ENCODE results near the gene DSCAML1.
A peak's percentile ranks its signal among the peaks of the same experiment; 100 is the strongest.

Gene DSCAML1

GRCh38 chr11:117444711-117445658 is 352.0 kb downstream of the DSCAML1 start:
- no peak for DNase-seq (ENCODE audit: low read depth in 3 of 3)

DNA sequence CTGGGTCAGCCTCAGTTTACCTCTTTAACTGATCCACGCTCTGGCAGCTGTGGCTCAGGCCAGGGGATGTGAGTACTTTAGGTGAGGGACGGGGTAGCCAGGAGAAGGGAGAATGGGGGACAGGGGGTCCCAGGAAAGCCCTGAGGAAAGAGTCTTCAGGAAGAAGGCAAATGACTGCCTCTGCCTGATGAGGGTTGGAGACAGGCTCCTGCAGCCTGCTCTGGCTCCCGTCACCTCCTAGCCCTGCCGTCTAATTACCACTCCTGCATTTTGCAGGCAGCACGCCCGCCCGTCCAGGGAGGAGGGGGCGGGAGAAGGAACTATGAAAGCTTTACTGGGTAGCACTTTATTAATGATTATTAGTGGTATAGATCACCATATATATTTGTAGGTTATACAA is 352.8 kb downstream of the DSCAML1 start:
- no peak for DNase-seq (ENCODE audit: low read depth in 3 of 3)

DNA sequence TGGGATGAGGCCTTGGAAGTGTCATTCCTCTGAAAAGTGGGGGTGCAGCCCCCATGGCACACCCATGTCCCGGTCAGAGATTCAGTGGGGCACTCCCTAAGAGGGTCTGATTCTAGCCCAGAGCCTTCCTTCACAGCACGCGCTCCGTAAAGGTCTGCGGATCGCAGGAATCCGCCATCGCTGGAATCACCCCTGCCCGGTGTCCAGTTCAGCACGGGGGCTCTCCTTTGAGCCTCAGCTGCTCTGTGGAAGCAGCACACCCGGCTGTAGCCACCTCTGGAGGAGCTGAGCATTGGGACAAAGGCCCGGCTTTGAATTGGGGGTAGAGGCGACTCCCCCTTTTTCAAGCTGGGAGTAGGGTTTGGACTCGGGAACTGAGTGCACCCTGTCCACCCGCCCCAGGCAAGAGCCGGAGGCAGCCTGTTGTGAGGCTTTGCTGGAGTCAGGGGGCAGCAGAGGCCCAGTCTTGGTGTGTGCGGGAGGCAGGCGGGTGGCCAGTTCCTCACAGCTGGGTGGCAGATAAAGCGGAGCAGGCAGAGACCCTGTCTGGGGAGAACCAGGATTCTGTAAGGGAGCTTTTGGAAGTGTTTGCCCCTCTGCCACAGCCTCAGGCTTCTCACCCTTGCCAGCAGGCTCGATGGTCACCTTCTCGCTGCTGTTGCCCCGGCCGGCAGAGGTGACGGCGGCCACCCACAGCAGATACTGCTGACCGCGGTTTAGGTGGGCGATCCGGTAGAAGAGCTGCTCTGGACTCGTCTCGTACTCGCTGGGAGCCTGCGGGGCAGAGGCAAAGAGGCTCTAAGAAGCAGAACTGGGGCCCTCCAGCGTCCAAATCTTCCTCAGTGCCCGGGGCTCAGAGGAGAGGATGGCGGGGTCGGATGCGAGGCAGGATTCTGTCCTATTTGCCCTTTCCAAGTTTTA is 353.5 kb downstream of the DSCAML1 start:
- DNase-seq (ENCODE audit: low read depth in 3 of 3): no peak

GRCh38 chr11:117442869-117443239 is 354.2 kb downstream of the DSCAML1 start:
- DNase-seq (ENCODE audit: low read depth in 3 of 3): no peak

- DNase-seq (ENCODE audit: low read depth in 3 of 3): no peak
These were observed 354.8 kb downstream of the DSCAML1 start for GRCh38 chr11:117442049-117442868.

- no peak for DNase-seq (ENCODE audit: low read depth in 3 of 3)
These were observed 355.7 kb downstream of the DSCAML1 start for GRCh38 chr11:117441146-117441975.

- DNase-seq (ENCODE audit: low read depth in 3 of 3): no peak
These were observed 356.8 kb downstream of the DSCAML1 start for GRCh38 chr11:117440258-117440657.

GRCh38 chr11:117439256-117439655 is 357.8 kb downstream of the DSCAML1 start:
- DNase-seq (ENCODE audit: low read depth in 3 of 3): no peak

- DNase-seq (ENCODE audit: low read depth in 3 of 3): peak in 1 of 3 donors; percentile 43
These were observed 358.5 kb downstream of the DSCAML1 start for GRCh38 chr11:117438371-117439000.

DNA sequence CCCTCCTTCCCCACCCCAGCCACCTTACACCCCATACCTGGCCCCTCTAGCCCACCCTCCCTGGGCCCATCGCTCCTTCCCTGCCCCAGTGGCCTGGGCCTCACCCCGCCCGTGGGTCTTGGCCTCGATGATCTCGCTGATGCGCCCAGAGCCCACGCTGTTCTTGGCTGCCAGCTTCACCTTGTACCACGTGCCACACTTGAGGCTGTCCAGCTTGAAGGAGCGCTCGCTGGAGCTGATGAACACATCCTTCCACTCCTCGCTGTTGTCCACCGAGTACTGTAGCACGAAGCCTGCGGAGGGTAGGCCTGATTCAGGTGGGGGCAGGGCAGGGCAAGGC is 359.3 kb downstream of the DSCAML1 start:
- no peak for DNase-seq (ENCODE audit: low read depth in 3 of 3)

DNA sequence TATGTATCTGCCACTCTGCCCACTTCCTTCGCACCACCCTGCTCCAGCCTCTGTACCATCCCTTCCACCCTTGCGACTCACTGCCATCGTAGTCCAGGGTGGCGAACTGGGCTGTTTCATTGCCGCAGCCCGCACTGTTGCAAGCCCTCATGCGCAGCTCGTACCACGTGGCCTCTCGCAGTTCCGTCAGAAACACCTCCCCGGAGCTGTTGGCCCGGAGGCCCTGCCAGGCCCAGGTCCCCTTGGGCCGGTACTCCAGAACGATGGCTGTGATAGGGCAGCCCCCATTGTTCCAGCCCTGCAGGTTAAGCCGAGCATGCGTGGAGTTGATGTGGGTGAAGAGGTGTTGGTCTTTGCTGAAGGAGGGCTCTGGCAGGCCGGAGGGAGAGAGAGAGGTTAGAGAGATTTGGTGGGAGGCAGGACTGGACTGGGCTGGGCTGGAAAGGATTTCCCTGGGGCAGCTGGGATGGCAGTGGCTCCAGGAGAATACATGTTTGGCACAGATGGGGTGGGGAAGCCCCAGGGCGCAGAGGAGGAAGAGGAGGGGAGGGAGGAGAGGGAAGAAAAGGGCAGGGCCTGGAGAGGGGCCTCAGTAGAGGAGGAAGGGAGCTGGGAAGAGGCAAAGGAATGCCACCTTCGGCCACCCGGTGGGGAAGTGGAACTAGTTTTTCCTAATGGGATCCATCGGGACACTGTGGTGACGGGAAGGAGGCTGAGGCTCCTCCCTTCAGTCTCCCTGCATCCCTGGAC is 359.8 kb downstream of the DSCAML1 start:
- DNase-seq (ENCODE audit: low read depth in 3 of 3): no peak

- no peak for DNase-seq (ENCODE audit: low read depth in 3 of 3)
These were observed 361.7 kb downstream of the DSCAML1 start for GRCh38 chr11:117435326-117435725.

GRCh38 chr11:117434481-117434880 is 362.5 kb downstream of the DSCAML1 start:
- DNase-seq (ENCODE audit: low read depth in 3 of 3): no peak

DNA sequence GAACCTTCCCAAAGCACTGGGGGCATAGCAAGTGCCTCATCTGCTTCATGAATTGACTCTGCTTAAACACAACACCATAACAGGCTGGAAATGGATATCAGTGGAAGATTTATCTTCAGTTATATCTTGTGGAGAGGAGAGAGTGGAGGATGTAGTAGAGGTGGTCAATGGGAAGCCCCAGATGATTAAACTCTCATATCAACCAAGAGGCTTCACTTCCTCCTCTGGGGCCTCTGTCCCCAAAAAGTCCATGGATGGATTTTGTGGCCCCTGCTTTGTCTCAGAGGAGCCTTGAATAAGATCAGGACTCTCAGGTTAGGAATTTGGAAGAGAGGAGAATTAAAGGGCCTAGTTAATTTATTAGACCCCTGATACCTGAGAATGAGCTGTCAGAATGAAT is 363.3 kb downstream of the DSCAML1 start:
- DNase-seq (ENCODE audit: low read depth in 3 of 3): no peak

GRCh38 chr11:117431436-117431835 is 365.6 kb downstream of the DSCAML1 start:
- no peak for DNase-seq (ENCODE audit: low read depth in 3 of 3)

- DNase-seq (ENCODE audit: low read depth in 3 of 3): no peak
These were observed 366.6 kb downstream of the DSCAML1 start for GRCh38 chr11:117430293-117430955.

GRCh38 chr11:117428856-117429229 is 368.2 kb downstream of the DSCAML1 start:
- no peak for DNase-seq (ENCODE audit: low read depth in 3 of 3)

GRCh38 chr11:117428186-117428855 is 368.7 kb downstream of the DSCAML1 start:
- DNase-seq (ENCODE audit: low read depth in 3 of 3): no peak

Measured in stimulated activated CD4-positive, alpha-beta T cell treated with anti-CD3 and anti-CD28 coated beads, TNF-alpha, amount 100 ng/mL, for 48 hours (primary cell).